Keratinocyte (primary cell): Measurements from ENCODE around the gene PTGES. TPM values are rescaled to one million over a fixed set of nuclear protein-coding genes. Genes with fewer than 3 reads are reported as not detected.

Experiments used
- DNase-seq: peaks from one replicate; pipeline ENCODE4 v3.0.0-alpha.2; 2011; ENCODE audit warnings: low read depth, missing footprints, low spot score
- FAIRE-seq: peaks from 2 replicates; lab custom pipeline; 2011; peaks lifted over from hg19 to GRCh38; lab: Jason Lieb, UNC
- H2AFZ ChIP-seq: 2 replicates; pipeline ENCODE4 v1.6.0; 2012; ENCODE audit warnings: low read length, control low read depth, inconsistent platforms; ENCODE audit not compliant: control insufficient read depth
- H3K27ac ChIP-seq: 2 replicates; pipeline ENCODE4 v1.5.1; 2011; ENCODE audit warnings: low read length; ENCODE audit not compliant: control insufficient read depth, insufficient read depth
- H3K27me3 ChIP-seq: 3 replicates; pipeline ENCODE4 v1.6.0; 2011; ENCODE audit warnings: low read length; ENCODE audit not compliant: control insufficient read depth, insufficient read depth; ENCODE audit errors: extremely low read depth
- H3K36me3 ChIP-seq, 2 experiments: 2 replicates in 1 of 2; 3 replicates in 1 of 2; pipeline ENCODE4 v1.5.1; 2011; ENCODE audit warnings: low read length in 2 of 2, mild to moderate bottlenecking in 1 of 2; ENCODE audit not compliant: control insufficient read depth in 2 of 2, insufficient read depth in 2 of 2; ENCODE audit errors: extremely low read depth in 1 of 2
- H3K4me1 ChIP-seq: 3 replicates; pipeline ENCODE4 v1.5.1; 2011; ENCODE audit warnings: low read length; ENCODE audit not compliant: control insufficient read depth, insufficient read depth; ENCODE audit errors: extremely low read depth
- H3K4me2 ChIP-seq: 3 replicates; pipeline ENCODE4 v1.6.0; 2011; ENCODE audit warnings: low read depth, low read length; ENCODE audit not compliant: control insufficient read depth, insufficient read depth; ENCODE audit errors: extremely low read depth
- H3K4me3 ChIP-seq, 3 experiments: fragments of 200-600 bp in 1 of 3; sonication (generic) in 1 of 3; 2 replicates in 2 of 3; 3 replicates in 1 of 3; pipeline ENCODE4 v1.5.1; 2011 to 2016; ENCODE audit warnings: low read length in 3 of 3, mild to moderate bottlenecking in 3 of 3, control low read depth in 2 of 3, inconsistent platforms in 1 of 3, low read depth in 1 of 3, mixed read lengths in 1 of 3, mixed run types in 1 of 3, moderate library complexity in 1 of 3; ENCODE audit not compliant: control insufficient read depth in 2 of 3, insufficient read depth in 2 of 3; ENCODE audit errors: extremely low read depth in 1 of 3
- H3K79me2 ChIP-seq: 2 replicates; pipeline ENCODE4 v1.6.0; 2012; ENCODE audit warnings: low read length; ENCODE audit not compliant: control insufficient read depth, insufficient read depth
- H3K9ac ChIP-seq: 3 replicates; pipeline ENCODE4 v1.6.0; 2011; ENCODE audit warnings: low read length; ENCODE audit not compliant: control insufficient read depth, insufficient read depth; ENCODE audit errors: extremely low read depth
- H3K9me1 ChIP-seq: 3 replicates; pipeline ENCODE4 v1.6.0; 2011; ENCODE audit warnings: low read length; ENCODE audit not compliant: control insufficient read depth, insufficient read depth; ENCODE audit errors: extremely low read depth
- H3K9me3 ChIP-seq: 2 replicates; pipeline ENCODE4 v1.5.1; 2012; ENCODE audit warnings: low read depth, low read length; ENCODE audit not compliant: control insufficient read depth
- H4K20me1 ChIP-seq: 3 replicates; pipeline ENCODE4 v1.6.0; 2011; ENCODE audit warnings: low read length; ENCODE audit not compliant: control insufficient read depth, insufficient read depth; ENCODE audit errors: extremely low read depth
- CTCF ChIP-seq, 3 experiments: IDR thresholded peaks in 1 of 3; conservative IDR thresholded peaks in 1 of 3; optimal IDR thresholded peaks in 1 of 3; 2 replicates in 2 of 3; 3 replicates in 1 of 3; pipeline versions ENCODE3 to v1.5.1; 2011; ENCODE audit warnings: low read length in 3 of 3, mild to moderate bottlenecking in 3 of 3, moderate library complexity in 2 of 3, control low read depth in 1 of 3, inconsistent platforms in 1 of 3; ENCODE audit not compliant: insufficient read depth in 2 of 3; ENCODE audit errors: extremely low read depth in 1 of 3
- EZH2 ChIP-seq: IDR thresholded peaks from one replicate; pipeline ENCODE4 v1.6.1; 2012; ENCODE audit warnings: inconsistent platforms, mild to moderate bottlenecking, low read length, moderate library complexity
- dilution Hi-C: fragments of 300-500 bp; cut with MboI; formaldehyde crosslinking; loops from one replicate; pipeline ENCODE4 v1.7.0; 2020; ENCODE audit warnings: low sequenced_read_pairs; ENCODE audit not compliant: extremely low pct_ligation_motif_present
- polyA plus RNA-seq, 5 experiments: library from polyadenylated mRNA; depleted of rRNA in 3 of 5; stranded (reverse) in 3 of 5; stranded (forward) in 1 of 5; unstranded in 1 of 5; fragments of >200 nt; gene quantifications; 1 replicate in 1 of 5; 2 replicates in 3 of 5; 3 replicates in 1 of 5; pipeline versions ENCODE4 v1.2.1 to v1.2.3, GENCODE V29; 2011 to 2012; ENCODE audit warnings: missing spikeins in 2 of 5, low read depth in 1 of 5, low replicate concordance in 1 of 5

The PTGES gene
- polyA plus RNA-seq, 1 donor (not counting 4 experiments of a cell fraction or from before 2014, with no cell fraction given): 19.7 TPM

DNA sequence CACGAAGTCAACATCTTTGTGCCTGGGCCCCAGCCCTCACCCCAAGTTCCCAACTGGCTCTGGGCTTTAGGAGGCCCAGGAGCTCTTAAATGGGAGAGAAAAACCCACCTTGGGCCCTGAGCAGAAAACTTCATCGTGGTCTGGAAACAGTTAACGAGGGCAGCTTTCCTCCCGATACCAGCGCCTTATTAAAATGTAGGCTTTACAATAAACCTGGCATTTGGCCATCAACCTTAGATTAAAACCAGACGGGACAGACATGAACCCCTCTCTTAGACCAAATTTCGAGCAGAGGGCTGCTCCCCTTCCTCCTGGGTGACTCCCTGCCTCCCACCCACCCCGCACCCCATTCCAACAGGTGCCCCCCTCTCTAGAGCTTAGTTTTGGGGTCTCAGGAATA, 48.0 kb downstream of the PTGES start:
- Histone ChIP-seq H3K4me1 (peaks cover 8% of the 10 kb centered on the region), H3K4me3 (no peak overlapping the region), H3K9ac (no peak overlapping the region), H3K27ac (no peak overlapping the region), H3K4me2 (no peak overlapping the region), H3K9me3 (no peaks in the 10 kb centered on the region), H2AFZ (no peak overlapping the region), H4K20me1 (no peaks in the 10 kb centered on the region), H3K79me2 (no peaks in the 10 kb centered on the region), H3K27me3 (peaks cover 15% of the 10 kb centered on the region), H3K9me1 (no peaks in the 10 kb centered on the region), H3K36me3 (no peaks in the 10 kb centered on the region)
- TF ChIP-seq CTCF (optimal IDR thresholded peaks at IDR 0.05 in 1 of 3, IDR thresholded peaks at IDR 0.05 in 1 of 3, conservative IDR thresholded peaks at IDR 0.05 in 1 of 3; ENCODE audit: extremely low read depth in 1 of 3, insufficient read depth in 2 of 3, low read length in 3 of 3) (no peak), EZH2 (no peak)
- FAIRE-seq: no peak
- no peak for DNase-seq
- dilution Hi-C loops: no loop called here

DNA sequence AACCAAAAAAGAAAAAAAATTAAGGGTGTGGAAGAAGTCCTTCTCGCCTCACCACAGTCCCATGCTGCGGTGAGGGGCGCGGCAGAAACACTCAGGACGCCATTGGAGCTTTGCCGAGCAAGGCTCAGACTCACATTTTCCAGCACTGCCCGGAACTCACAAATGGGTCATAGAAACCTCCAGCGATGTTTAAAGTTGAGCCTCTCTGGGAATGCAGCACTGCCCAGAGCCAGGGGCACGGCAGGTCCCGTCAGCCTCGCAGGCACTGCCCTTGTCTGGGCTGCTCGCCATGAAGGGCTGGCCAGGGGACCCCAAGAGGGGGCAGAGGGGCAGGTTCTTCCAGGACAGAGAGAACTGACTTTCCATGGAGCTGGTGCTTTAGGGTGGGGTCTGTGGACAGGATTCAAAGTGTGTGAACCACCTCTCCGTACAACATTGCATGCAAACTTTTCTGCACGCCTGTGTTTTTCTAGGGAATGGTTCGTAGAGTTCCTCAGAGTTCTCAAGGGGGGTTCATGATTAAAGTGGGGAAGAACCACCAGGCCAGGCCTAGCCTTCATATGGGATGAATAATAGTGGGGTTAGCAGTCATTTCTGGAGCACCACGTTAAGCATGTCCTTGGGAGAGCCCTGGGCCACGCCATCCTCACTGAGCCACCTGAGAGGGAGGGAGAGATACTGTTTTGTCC, 49.0 kb downstream of the PTGES start:
- no peaks in the 10 kb centered on the region for H3K79me2 ChIP-seq
- H3K4me2 ChIP-seq: no peak overlapping the region
- FAIRE-seq (no peak), DNase-seq (no peak)
- peaks cover 8% of the 10 kb centered on the region for H3K4me1 ChIP-seq
- TF ChIP-seq EZH2: no peak
- no peak for TF ChIP-seq CTCF (optimal IDR thresholded peaks at IDR 0.05 in 1 of 3, IDR thresholded peaks at IDR 0.05 in 1 of 3, conservative IDR thresholded peaks at IDR 0.05 in 1 of 3; ENCODE audit: extremely low read depth in 1 of 3, insufficient read depth in 2 of 3, low read length in 3 of 3)
- H3K4me3 ChIP-seq: no peak overlapping the region
- peaks cover 15% of the 10 kb centered on the region for H3K27me3 ChIP-seq
- no peak overlapping the region for H3K9ac ChIP-seq
- H2AFZ ChIP-seq: no peak overlapping the region
- no peak overlapping the region for H3K27ac ChIP-seq
- H4K20me1 ChIP-seq: no peaks in the 10 kb centered on the region
- H3K9me1 ChIP-seq: no peaks in the 10 kb centered on the region
- H3K9me3 ChIP-seq: no peaks in the 10 kb centered on the region
- dilution Hi-C loops: no loop called here
- no peaks in the 10 kb centered on the region for H3K36me3 ChIP-seq
